GM12878 (cell line): ENCODE measurements around the gene NOD2. TPM values are rescaled to one million over a fixed set of nuclear protein-coding genes. Genes with fewer than 3 reads are reported as not detected.
A peak's percentile ranks its signal among the peaks of the same experiment; 100 is the strongest.

Experiments
- CEBPB ChIP-seq, 2 experiments: fragments of 150-350 bp in 1 of 2; IDR thresholded peaks; 2 replicates each; pipeline ENCODE4 v1.6.1; 2012 to 2014; ENCODE audit warnings: low read depth in 2 of 2, low read length in 2 of 2, borderline replicate concordance in 1 of 2, inconsistent platforms in 1 of 2
- CREM ChIP-seq: IDR thresholded peaks from 2 replicates; pipeline ENCODE4 v1.6.1; 2014; ENCODE audit warnings: antibody characterized with exemption, low read depth
- IKZF2 ChIP-seq, 2 experiments: fragments of 450-650 bp; IDR thresholded peaks; 2 replicates each; pipeline ENCODE4 v1.6.1; 2017; ENCODE audit warnings: mild to moderate bottlenecking in 2 of 2, moderate library complexity in 2 of 2
- MEF2A ChIP-seq: IDR thresholded peaks from 2 replicates; pipeline ENCODE4 v1.6.1; 2011; ENCODE audit warnings: low read depth, mild to moderate bottlenecking, low read length, moderate library complexity; ENCODE audit not compliant: insufficient read depth
- NFIC ChIP-seq: IDR thresholded peaks from 2 replicates; pipeline ENCODE4 v1.6.1; 2012; ENCODE audit warnings: low read depth, mild to moderate bottlenecking, inconsistent platforms, low read length, moderate library complexity
- NR2C1 ChIP-seq: fragments of 450-650 bp; IDR thresholded peaks from 2 replicates; pipeline ENCODE4 v1.6.1; 2017; ENCODE audit warnings: antibody characterized with exemption, mild to moderate bottlenecking, moderate library complexity
- PML ChIP-seq: IDR thresholded peaks from 2 replicates; pipeline ENCODE4 v1.6.1; 2012; ENCODE audit warnings: low read length, inconsistent platforms
- RAD21 ChIP-seq: IDR thresholded peaks from 2 replicates; pipeline ENCODE4 v1.6.1; 2011; ENCODE audit warnings: mild to moderate bottlenecking, low read depth, low read length, moderate library complexity; ENCODE audit not compliant: insufficient read depth
- RUNX3 ChIP-seq: IDR thresholded peaks from 2 replicates; pipeline ENCODE4 v1.6.1; 2012; ENCODE audit warnings: low read length, inconsistent platforms
- SKIL ChIP-seq: fragments of 450-650 bp; IDR thresholded peaks from 2 replicates; pipeline ENCODE4 v1.6.1; 2017; ENCODE audit warnings: mild to moderate bottlenecking, low read depth, inconsistent platforms; ENCODE audit not compliant: poor library complexity, severe bottlenecking
- STAT3 ChIP-seq: IDR thresholded peaks from 2 replicates; pipeline ENCODE4 v1.6.1; 2011; ENCODE audit warnings: low read depth, low read length, improper control_type of control experiment
- TBL1XR1 ChIP-seq: IDR thresholded peaks from 2 replicates; pipeline ENCODE4 v1.6.1; 2012; ENCODE audit warnings: low read depth, low read length, improper control_type of control experiment
- TCF12 ChIP-seq: IDR thresholded peaks from 2 replicates; pipeline ENCODE4 v1.6.1; 2011; ENCODE audit warnings: low read depth, mild to moderate bottlenecking, low read length
- ZNF592 ChIP-seq: fragments of 450-650 bp; IDR thresholded peaks from 2 replicates; pipeline ENCODE4 v1.6.1; 2017; ENCODE audit warnings: mild to moderate bottlenecking, moderate library complexity
- ZSCAN29 ChIP-seq: fragments of 450-650 bp; IDR thresholded peaks from 2 replicates; pipeline ENCODE4 v1.6.1; 2017; ENCODE audit warnings: mild to moderate bottlenecking, moderate library complexity
- polyA plus RNA-seq, 11 experiments: library from polyadenylated mRNA; depleted of rRNA in 4 of 11; unstranded in 6 of 11; stranded (reverse) in 5 of 11; fragments of >200 nt; fragmentation: Nextera tagmentation in 4 of 11; fragmentation: Illumina TruSeq in 1 of 11; extraction: Ambion mirVana in 4 of 11; extraction: Trizol in 1 of 11; gene quantifications; 1 replicate in 1 of 11; 2 replicates in 10 of 11; pipeline versions ENCODE4 v1.2.1 to v1.2.3, GENCODE V29; 2011 to 2016; ENCODE audit warnings: inconsistent platforms in 2 of 11, missing spikeins in 2 of 11, low read depth in 1 of 11
- total RNA-seq, 4 experiments: library from RNA; depleted of rRNA in 3 of 4; stranded (reverse); fragments of >200 nt in 3 of 4; fragmentation: Illumina TruSeq in 1 of 4; extraction: Trizol in 1 of 4; gene quantifications; 2 replicates each; pipeline versions ENCODE4 v1.2.1 to v1.2.3, GENCODE V29; 2013 to 2021
- TF ChIP-seq, protein P1 (sequence below): IDR thresholded peaks from 2 replicates; pipeline ENCODE4 v1.6.1; 2012; ENCODE audit warnings: low read depth, low read length, improper control_type of control experiment
- TF ChIP-seq, protein P2 (sequence below): IDR thresholded peaks from 2 replicates; pipeline ENCODE4 v1.6.1; 2011; ENCODE audit warnings: mild to moderate bottlenecking, low read depth, low read length, moderate library complexity; ENCODE audit not compliant: insufficient replicate concordance

The NOD2 gene
- total and polyA plus RNA-seq, 10 of the 15 experiments (the other 5 are each of a cell fraction or from before 2014, with no cell fraction given) = 1.0 to 18.6 (median 6.7) TPM

- TF ChIP-seq ZSCAN29 (no peak), CREM (peak; percentile 82), SKIL (peak; percentile 75), RUNX3 (peak; percentile 99), STAT3 (0 out of 2 replicates have a peak, but pooled peaks have one; percentile 69), TCF12 (peak; percentile 92), MEF2A (peak; percentile 72; the same call in 1 of the 2 replicates), CEBPB (IDR thresholded peaks at IDR 0.05; ENCODE audit: borderline replicate concordance in 1 of 2, low read depth in 2 of 2, low read length in 2 of 2) (peak in 1 of 2 experiments; percentile 48; a peak in 1 of 4 replicates), NR2C1 (0 out of 2 replicates have a peak, but pooled peaks have one; percentile 5), IKZF2 (IDR thresholded peaks at IDR 0.05) (peak; percentile 97 to 99), RAD21 (no peak; the same call in 1 of the 2 replicates), ZNF592 (peak; percentile 89), NFIC (peak; percentile 91), TBL1XR1 (peak; percentile 89), PML (0 out of 2 replicates have a peak, but pooled peaks have one; percentile 68)
- TF ChIP-seq, protein P1, sequence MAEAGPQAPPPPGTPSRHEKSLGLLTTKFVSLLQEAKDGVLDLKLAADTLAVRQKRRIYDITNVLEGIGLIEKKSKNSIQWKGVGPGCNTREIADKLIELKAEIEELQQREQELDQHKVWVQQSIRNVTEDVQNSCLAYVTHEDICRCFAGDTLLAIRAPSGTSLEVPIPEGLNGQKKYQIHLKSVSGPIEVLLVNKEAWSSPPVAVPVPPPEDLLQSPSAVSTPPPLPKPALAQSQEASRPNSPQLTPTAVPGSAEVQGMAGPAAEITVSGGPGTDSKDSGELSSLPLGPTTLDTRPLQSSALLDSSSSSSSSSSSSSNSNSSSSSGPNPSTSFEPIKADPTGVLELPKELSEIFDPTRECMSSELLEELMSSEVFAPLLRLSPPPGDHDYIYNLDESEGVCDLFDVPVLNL = no peak
- TF ChIP-seq, protein P2, sequence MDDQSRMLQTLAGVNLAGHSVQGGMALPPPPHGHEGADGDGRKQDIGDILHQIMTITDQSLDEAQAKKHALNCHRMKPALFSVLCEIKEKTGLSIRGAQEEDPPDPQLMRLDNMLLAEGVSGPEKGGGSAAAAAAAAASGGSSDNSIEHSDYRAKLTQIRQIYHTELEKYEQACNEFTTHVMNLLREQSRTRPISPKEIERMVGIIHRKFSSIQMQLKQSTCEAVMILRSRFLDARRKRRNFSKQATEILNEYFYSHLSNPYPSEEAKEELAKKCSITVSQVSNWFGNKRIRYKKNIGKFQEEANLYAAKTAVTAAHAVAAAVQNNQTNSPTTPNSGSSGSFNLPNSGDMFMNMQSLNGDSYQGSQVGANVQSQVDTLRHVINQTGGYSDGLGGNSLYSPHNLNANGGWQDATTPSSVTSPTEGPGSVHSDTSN = no peak
Measured at GRCh38 chr16:50683689-50684374, 9.6 kb upstream of the NOD2 start (continued).
